GM12878 (cell line): Measurements from ENCODE around the gene CDSN. TPM values are rescaled to one million over a fixed set of nuclear protein-coding genes. Genes with fewer than 3 reads are reported as not detected.

Source experiments
- ATAC-seq: fragments of 200-7000 bp; cut with Tn5 transposase; 3 replicates; pipeline ENCODE4 v1.9.1; 2020; ENCODE audit warnings: mild to moderate bottlenecking, moderate library complexity
- BruUV-seq: library from RNA; stranded (reverse); fragments of 400-500 nt; replicated peaks from 2 replicates; lab custom pipeline; 2021; lab: Mats Ljungman, UMichigan
- CTCF ChIA-PET: fragments of 300-600 bp; sonication (Branson Sonifier 250); formaldehyde crosslinking; extraction: SDS; loops from one replicate; lab custom pipeline; 2021; ENCODE audit warnings: inconsistent platforms; lab: Yijun Ruan, JAX
- POLR2A ChIA-PET: fragments of 350-600 bp; formaldehyde crosslinking; extraction: SDS; loops from one replicate; lab custom pipeline; 2021; ENCODE audit warnings: inconsistent platforms; lab: Charles Lee
- RAD21 ChIA-PET: fragments of 300-600 bp; sonication (Branson Sonifier 250); formaldehyde crosslinking; loops from one replicate; lab custom pipeline; 2023; ENCODE audit warnings: antibody characterized with exemption; ENCODE audit not compliant: unreplicated experiment; lab: Charles Lee
- SMC1A ChIA-PET: fragments of 300-600 bp; sonication (Branson Sonifier 250); formaldehyde crosslinking; loops from one replicate; lab custom pipeline; 2023; ENCODE audit not compliant: unreplicated experiment, uncharacterized antibody; lab: Charles Lee
- DNase-seq: peaks from one replicate; pipeline ENCODE4 v3.0.0-alpha.2; 2011; ENCODE audit warnings: low read depth, low spot score
- FAIRE-seq: peaks from 3 replicates; lab custom pipeline; 2011; peaks lifted over from hg19 to GRCh38; lab: Jason Lieb, UNC
- H2AFZ ChIP-seq: 2 replicates; pipeline ENCODE4 v1.6.0; 2011; ENCODE audit warnings: low read depth, low read length, control low read depth; ENCODE audit not compliant: control insufficient read depth
- H3K27ac ChIP-seq: 2 replicates; pipeline ENCODE4 v1.5.1; 2011; ENCODE audit warnings: control low read depth; ENCODE audit not compliant: control insufficient read depth, insufficient read depth
- H3K27me3 ChIP-seq, 2 experiments: replicated peaks in 1 of 2; 2 replicates each; pipeline versions ENCODE4 v1.6.0 to v1.6.1; 2011; ENCODE audit warnings: low read length in 1 of 2; ENCODE audit not compliant: control insufficient read depth in 2 of 2, insufficient read depth in 2 of 2
- H3K36me3 ChIP-seq, 2 experiments: 2 replicates each; pipeline ENCODE4 v1.5.1; 2011; ENCODE audit warnings: low read length in 1 of 2; ENCODE audit not compliant: control insufficient read depth in 2 of 2, insufficient read depth in 2 of 2
- H3K4me1 ChIP-seq: 2 replicates; pipeline ENCODE4 v1.6.1; 2011; ENCODE audit warnings: mild to moderate bottlenecking, low read length, moderate library complexity, mixed read lengths; ENCODE audit not compliant: control insufficient read depth, insufficient read depth
- H3K4me2 ChIP-seq: 2 replicates; pipeline ENCODE4 v1.6.0; 2011; ENCODE audit warnings: control low read depth; ENCODE audit not compliant: control insufficient read depth, insufficient read depth
- H3K4me3 ChIP-seq: fragments of 200-600 bp; sonication (generic); 2 replicates; pipeline ENCODE4 v1.5.1; 2016
- H3K79me2 ChIP-seq: 2 replicates; pipeline ENCODE4 v1.6.0; 2011; ENCODE audit warnings: low read length; ENCODE audit not compliant: control insufficient read depth, insufficient read depth
- H3K9ac ChIP-seq: 2 replicates; pipeline ENCODE4 v1.8.0; 2011; ENCODE audit warnings: low read length, control low read depth, mixed read lengths; ENCODE audit not compliant: control insufficient read depth, insufficient read depth
- H3K9me3 ChIP-seq: replicated peaks from 3 replicates; pipeline ENCODE4 v1.5.1; 2011; ENCODE audit warnings: mild to moderate bottlenecking, low read length; ENCODE audit not compliant: control insufficient read depth, insufficient read depth
- H4K20me1 ChIP-seq: 2 replicates; pipeline ENCODE4 v1.6.0; 2011; ENCODE audit not compliant: control insufficient read depth, insufficient read depth
- BACH1 ChIP-seq: fragments of 450-650 bp; IDR thresholded peaks from 2 replicates; pipeline ENCODE4 v1.6.1; 2017; ENCODE audit warnings: mild to moderate bottlenecking, borderline replicate concordance
- BMI1 ChIP-seq: fragments of 450-650 bp; IDR thresholded peaks from 2 replicates; pipeline ENCODE4 v1.6.1; 2016; ENCODE audit warnings: mild to moderate bottlenecking, moderate library complexity, borderline replicate concordance
- CREB1 ChIP-seq: IDR thresholded peaks from 2 replicates; pipeline ENCODE4 v1.6.1; 2012; ENCODE audit warnings: low read depth, mild to moderate bottlenecking, inconsistent platforms
- E2F8 ChIP-seq: fragments of 450-650 bp; IDR thresholded peaks from 2 replicates; pipeline ENCODE4 v1.6.1; 2018; ENCODE audit warnings: mild to moderate bottlenecking, low read depth, moderate library complexity; ENCODE audit not compliant: partially characterized antibody
- E4F1 ChIP-seq: fragments of 450-650 bp; IDR thresholded peaks from 2 replicates; pipeline ENCODE4 v1.6.1; 2018; ENCODE audit warnings: borderline replicate concordance, mild to moderate bottlenecking; ENCODE audit not compliant: partially characterized antibody
- EGR1 ChIP-seq, 2 experiments: IDR thresholded peaks; 1 replicate in 1 of 2; 2 replicates in 1 of 2; pipeline ENCODE4 v1.6.1; 2011 to 2012; ENCODE audit warnings: low read depth in 2 of 2, low read length in 2 of 2, borderline replicate concordance in 1 of 2, mild to moderate bottlenecking in 1 of 2, moderate library complexity in 1 of 2
- FOXK2 ChIP-seq: fragments of 450-650 bp; IDR thresholded peaks from 2 replicates; pipeline ENCODE4 v1.6.1; 2017; ENCODE audit warnings: mild to moderate bottlenecking, moderate library complexity
- GABPA ChIP-seq: IDR thresholded peaks from 2 replicates; pipeline ENCODE4 v1.6.1; 2014; ENCODE audit warnings: antibody characterized with exemption, low read depth, mild to moderate bottlenecking, inconsistent platforms
- HDAC6 ChIP-seq: fragments of 200-600 bp; sonication (generic); IDR thresholded peaks from one replicate; pipeline ENCODE4 v1.8.0; 2017; ENCODE audit warnings: antibody characterized with exemption; ENCODE audit not compliant: unreplicated experiment
- MXI1 ChIP-seq: fragments of 150-350 bp; IDR thresholded peaks from 2 replicates; pipeline ENCODE4 v1.6.1; 2011; ENCODE audit warnings: low read depth, mild to moderate bottlenecking, inconsistent platforms, low read length, improper control_type of control experiment
- NFIC ChIP-seq: IDR thresholded peaks from 2 replicates; pipeline ENCODE4 v1.6.1; 2012; ENCODE audit warnings: low read depth, mild to moderate bottlenecking, inconsistent platforms, low read length, moderate library complexity
- NKRF ChIP-seq: fragments of 450-650 bp; conservative IDR thresholded peaks from 2 replicates; pipeline ENCODE4 v1.6.1; 2017; ENCODE audit warnings: mild to moderate bottlenecking, moderate library complexity
- NR2C1 ChIP-seq: fragments of 450-650 bp; IDR thresholded peaks from 2 replicates; pipeline ENCODE4 v1.6.1; 2017; ENCODE audit warnings: antibody characterized with exemption, mild to moderate bottlenecking, moderate library complexity
- RCOR1 ChIP-seq: conservative IDR thresholded peaks from 2 replicates; pipeline ENCODE4 v1.6.1; 2012; ENCODE audit warnings: low read depth, low read length, improper control_type of control experiment
- SIX5 ChIP-seq: IDR thresholded peaks from 2 replicates; pipeline ENCODE4 v1.6.1; 2011; ENCODE audit warnings: mild to moderate bottlenecking, low read depth, low read length, moderate library complexity; ENCODE audit not compliant: severe bottlenecking
- ZBED1 ChIP-seq: IDR thresholded peaks from 2 replicates; pipeline ENCODE4 v1.6.1; 2016; ENCODE audit warnings: borderline replicate concordance
- WGBS: methylation state at CpG from one replicate; pipeline ENCODE4 v1.1.6; 2016; ENCODE audit warnings: low lambda C conversion rate; ENCODE audit not compliant: insufficient replicate concordance, insufficient coverage; ENCODE audit errors: missing lambda C conversion rate; 5-methylcytosine and 5-hydroxymethylcytosine counted together
- in situ Hi-C: fragments of 300-500 bp; cut with MboI; formaldehyde crosslinking; loops from 9 replicates; pipeline ENCODE4 v1.14.3; 2018; ENCODE audit warnings: mixed read lengths
- intact Hi-C: fragments of 100-400 bp; cut with micrococcal nuclease; formaldehyde crosslinking; loops from one replicate; pipeline ENCODE4 v1.14.2; 2022; ENCODE audit not compliant: unreplicated experiment
- polyA plus RNA-seq, 11 experiments: library from polyadenylated mRNA; depleted of rRNA in 4 of 11; unstranded in 6 of 11; stranded (reverse) in 5 of 11; fragments of >200 nt; fragmentation: Nextera tagmentation in 4 of 11; fragmentation: Illumina TruSeq in 1 of 11; extraction: Ambion mirVana in 4 of 11; extraction: Trizol in 1 of 11; gene quantifications; 1 replicate in 1 of 11; 2 replicates in 10 of 11; pipeline versions ENCODE4 v1.2.1 to v1.2.3, GENCODE V29; 2011 to 2016; ENCODE audit warnings: inconsistent platforms in 2 of 11, missing spikeins in 2 of 11, low read depth in 1 of 11
- total RNA-seq, 4 experiments: library from RNA; depleted of rRNA in 3 of 4; stranded (reverse); fragments of >200 nt in 3 of 4; fragmentation: Illumina TruSeq in 1 of 4; extraction: Trizol in 1 of 4; gene quantifications; 2 replicates each; pipeline versions ENCODE4 v1.2.1 to v1.2.3, GENCODE V29; 2013 to 2021

CDSN gene
- total and polyA plus RNA-seq, 10 of the 15 experiments (the other 5 are each of a cell fraction or from before 2014, with no cell fraction given): 0.01 TPM; not detected in 9

- FAIRE-seq (no peak), ATAC-seq (no peak), DNase-seq (no peak)
- intact Hi-C loops: no loop called here
- Histone ChIP-seq H3K27me3 (no peaks in the 10 kb centered on the region), H3K36me3 (no peaks in the 10 kb centered on the region), H4K20me1 (no peaks in the 10 kb centered on the region), H3K4me1 (no peaks in the 10 kb centered on the region; the same call in 1 of the 2 replicates), H2AFZ (no peak overlapping the region), H3K4me3 (no peak overlapping the region), H3K27ac (no peak overlapping the region), H3K9me3 (no peaks in the 10 kb centered on the region), H3K79me2 (no peaks in the 10 kb centered on the region), H3K9ac (no peak overlapping the region), H3K4me2 (no peak overlapping the region)
- ChIA-PET CTCF (interaction anchor here (1.0 to 1.1 kb wide), 2 partner anchors 12 to 253 kb away, joined by 4 to 6 read pairs; no protein-coding TSS in a partner anchor), SMC1A (interaction anchor here (0.9 to 1.6 kb wide), 2 partner anchors 12 to 148 kb away, joined by 3 to 8 read pairs; no protein-coding TSS in a partner anchor), RAD21 (interaction anchor here (1.3 kb wide), 1 partner anchor 161 kb away, joined by 4 read pairs; the partner anchor contains the start of gene VARS2), POLR2A (no interaction called here)
- in situ Hi-C loops: loop anchor here (5.0 kb wide), 2 partner anchors 158 to 248 kb away; no protein-coding TSS in a partner anchor
- BruUV-seq: no TSS peak
- no peak for TF ChIP-seq BACH1
- TF ChIP-seq NFIC: no peak
- no peak for TF ChIP-seq HDAC6
- no peak for TF ChIP-seq GABPA
- TF ChIP-seq FOXK2: no peak
- TF ChIP-seq EGR1 (IDR thresholded peaks at IDR 0.05; ENCODE audit: borderline replicate concordance in 1 of 2, low read depth in 2 of 2, low read length in 2 of 2): no peak
- no peak for TF ChIP-seq ZBED1
- TF ChIP-seq NKRF: no peak
- TF ChIP-seq E4F1: no peak
- TF ChIP-seq BMI1: no peak
- no peak for TF ChIP-seq MXI1
- TF ChIP-seq CREB1: no peak
- no peak for TF ChIP-seq RCOR1
- no peak for TF ChIP-seq SIX5
- no peak for TF ChIP-seq E2F8
- no peak for TF ChIP-seq NR2C1
- 89% methylated on average over 1 of the region's 1 CpG for WGBS
Observed at GRCh38 chr6:31075528-31075927, 44.7 kb downstream of the CDSN start.
